Adrenal gland (tissue), 12 donors: ENCODE data around the gene ACTL7B. TPM values are rescaled to one million over a fixed set of nuclear protein-coding genes. Genes with fewer than 3 reads are reported as not detected.
"Not testable (repeated sequence)": the region's sequence is repeated elsewhere in the genome, so short reads cannot be mapped to it uniquely, and the experiment has no call there.

Source experiments
- DNase-seq, 7 donors: peaks; one replicate each; pipeline ENCODE4 v3.0.0-alpha.2; 2019 to 2020
- H3K27ac ChIP-seq, 5 donors: fragments of 200-600 bp; sonication (generic) in 4 of 5; 1 replicate in 3 of 5; 2 replicates in 2 of 5; pipeline versions ENCODE4 v1.5.1 to v1.8.0; 2016 to 2020; ENCODE audit warnings: mild to moderate bottlenecking in 1 of 5
- H3K27me3 ChIP-seq: fragments of 200-600 bp; 2 replicates; pipeline ENCODE4 v1.8.0; 2021
- H3K36me3 ChIP-seq, 2 donors: fragments of 200-600 bp; replicated peaks in 1 of 2; 1 replicate in 1 of 2; 2 replicates in 1 of 2; pipeline versions ENCODE4 v1.5.1 to v1.8.0; 2018 to 2022
- H3K4me1 ChIP-seq, 2 donors: fragments of 200-600 bp; replicated peaks in 1 of 2; 1 replicate in 1 of 2; 2 replicates in 1 of 2; pipeline versions ENCODE4 v1.5.1 to v1.8.0; 2018 to 2021
- H3K4me3 ChIP-seq, 4 donors: fragments of 200-600 bp; sonication (generic) in 3 of 4; one replicate each; pipeline ENCODE4 v1.5.1; 2016 to 2018
- H3K9me3 ChIP-seq, 3 donors: fragments of 200-600 bp; sonication (generic) in 1 of 3; replicated peaks in 1 of 3; 1 replicate in 2 of 3; 2 replicates in 1 of 3; pipeline versions ENCODE4 v1.5.1 to v1.8.0; 2016 to 2021
- POLR2A ChIP-seq, 2 donors: fragments of 450-650 bp; IDR thresholded peaks; one replicate each; pipeline ENCODE4 v1.6.1; 2017; ENCODE audit warnings: antibody characterized with exemption in 2 of 2, mild to moderate bottlenecking in 2 of 2, moderate library complexity in 1 of 2
- WGBS, 4 donors: extraction: QIAGEN DNeasy Blood & Tissue Kit in 2 of 4; methylation state at CpG; one replicate each; pipeline versions ENCODE4 v1.1.5 to v1.1.7; 2013 to 2017; 5-methylcytosine and 5-hydroxymethylcytosine counted together
- intact Hi-C, 2 donors: fragments of 100-400 bp; cut with DNase I; formaldehyde crosslinking; loops; one replicate each; pipeline versions ENCODE4 v1.14.1 to v1.15.0; 2022 to 2023
- polyA plus RNA-seq, 3 donors: library from polyadenylated mRNA; stranded (reverse); fragments of 200-250 nt in 2 of 3; fragments of 350-450 nt in 1 of 3; fragmentation: Illumina TruSeq in 1 of 3; extraction: RNeasy Lipid Tissue Mini Kit (QIAGEN cat#74804) in 1 of 3; gene quantifications; one replicate each; pipeline ENCODE4 v1.2.3, GENCODE V29; 2013 to 2014
- total RNA-seq, 9 donors: library from RNA; depleted of rRNA in 4 of 9; stranded (reverse); fragments of >200 nt in 4 of 9; fragments of 120-200 nt in 1 of 9; fragmentation: NEBNext Ultra II Directional in 1 of 9; extraction: Animal tissue kit (Norgen Biotek cat#: 25700) in 1 of 9; gene quantifications; one replicate each; pipeline versions ENCODE4 v1.1.0 to v1.2.4, GENCODE V29; 2013 to 2023
- TF ChIP-seq, protein P1 (sequence below), 6 experiments: fragments of 450-650 bp in 4 of 6; fragments of 200-600 bp in 2 of 6; sonication (generic) in 1 of 6; IDR thresholded peaks; 1 replicate in 5 of 6; 2 replicates in 1 of 6; pipeline versions ENCODE4 v1.5.1 to v1.8.0; 2016 to 2021; ENCODE audit warnings: antibody characterized with exemption in 6 of 6, mild to moderate bottlenecking in 2 of 6, moderate library complexity in 1 of 6
- donor health status: healthy with polysubstance abuse.
- donor health status: Bipolar disorder and iron deficiency.
- donor health status: DM: yes; HTN: yes; CAD: no.
- donor health status: DM: no; HTN: no; CAD: no.
- donor health status: DM: no; HTN: no; CAD: no.
- donor health status: DM: yes; HTN: yes; CAD: no.

Gene ACTL7B
- total and polyA plus RNA-seq, 12 donors: 0.12 to 0.95 (median 0.27) TPM; not detected in 4

DNA sequence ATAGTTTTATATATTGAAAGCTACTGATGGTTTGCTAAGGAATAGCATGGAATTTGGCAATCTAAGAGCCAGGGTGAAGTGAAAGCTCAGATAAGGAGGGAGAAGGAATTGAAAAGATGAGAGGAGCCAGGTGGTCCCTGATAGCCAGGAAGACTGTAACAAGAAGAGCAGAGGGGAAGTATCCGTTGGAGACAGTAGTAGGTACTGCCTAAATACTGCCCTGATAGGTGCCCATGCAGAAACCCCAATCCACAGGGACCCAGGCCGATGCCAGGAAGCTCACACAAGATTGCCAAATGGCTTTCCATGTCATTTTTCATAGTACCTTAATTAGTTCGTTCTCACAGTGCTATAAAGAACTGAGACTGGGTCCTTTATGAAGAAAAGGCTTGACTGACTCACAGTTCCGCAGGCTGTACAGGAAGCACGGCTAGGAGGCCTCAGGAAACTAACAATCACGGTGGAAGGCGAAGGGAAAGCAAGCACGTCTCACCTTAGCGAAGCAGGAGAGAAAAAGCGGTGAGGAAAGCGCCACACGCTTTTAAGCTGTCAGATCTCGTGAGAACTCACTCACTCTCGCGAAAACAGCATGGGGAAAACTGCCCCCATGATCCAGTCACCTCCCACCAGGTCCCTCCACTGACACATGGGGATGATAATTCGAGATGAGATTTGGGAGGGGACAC lies 13.0 kb downstream of the ACTL7B start:
- no peaks in the 10 kb centered on the region for H3K9me3 ChIP-seq
- H3K27ac ChIP-seq: no peak overlapping the region
- no peaks in the 10 kb centered on the region for H3K27me3 ChIP-seq
- WGBS, 4 donors: 64 to 84% (median 73%) methylated on average over 16 of the region's 16 CpGs
- TF ChIP-seq, protein P1, sequence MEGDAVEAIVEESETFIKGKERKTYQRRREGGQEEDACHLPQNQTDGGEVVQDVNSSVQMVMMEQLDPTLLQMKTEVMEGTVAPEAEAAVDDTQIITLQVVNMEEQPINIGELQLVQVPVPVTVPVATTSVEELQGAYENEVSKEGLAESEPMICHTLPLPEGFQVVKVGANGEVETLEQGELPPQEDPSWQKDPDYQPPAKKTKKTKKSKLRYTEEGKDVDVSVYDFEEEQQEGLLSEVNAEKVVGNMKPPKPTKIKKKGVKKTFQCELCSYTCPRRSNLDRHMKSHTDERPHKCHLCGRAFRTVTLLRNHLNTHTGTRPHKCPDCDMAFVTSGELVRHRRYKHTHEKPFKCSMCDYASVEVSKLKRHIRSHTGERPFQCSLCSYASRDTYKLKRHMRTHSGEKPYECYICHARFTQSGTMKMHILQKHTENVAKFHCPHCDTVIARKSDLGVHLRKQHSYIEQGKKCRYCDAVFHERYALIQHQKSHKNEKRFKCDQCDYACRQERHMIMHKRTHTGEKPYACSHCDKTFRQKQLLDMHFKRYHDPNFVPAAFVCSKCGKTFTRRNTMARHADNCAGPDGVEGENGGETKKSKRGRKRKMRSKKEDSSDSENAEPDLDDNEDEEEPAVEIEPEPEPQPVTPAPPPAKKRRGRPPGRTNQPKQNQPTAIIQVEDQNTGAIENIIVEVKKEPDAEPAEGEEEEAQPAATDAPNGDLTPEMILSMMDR (IDR thresholded peaks at IDR 0.05): no peak
- TF ChIP-seq POLR2A (IDR thresholded peaks at IDR 0.05): no peak
- H3K4me1 ChIP-seq: no peaks in the 10 kb centered on the region
- no peak overlapping the region for H3K4me3 ChIP-seq
- no peak for DNase-seq
- H3K36me3 ChIP-seq: no peaks in the 10 kb centered on the region
- intact Hi-C loops: no loop called here

DNA sequence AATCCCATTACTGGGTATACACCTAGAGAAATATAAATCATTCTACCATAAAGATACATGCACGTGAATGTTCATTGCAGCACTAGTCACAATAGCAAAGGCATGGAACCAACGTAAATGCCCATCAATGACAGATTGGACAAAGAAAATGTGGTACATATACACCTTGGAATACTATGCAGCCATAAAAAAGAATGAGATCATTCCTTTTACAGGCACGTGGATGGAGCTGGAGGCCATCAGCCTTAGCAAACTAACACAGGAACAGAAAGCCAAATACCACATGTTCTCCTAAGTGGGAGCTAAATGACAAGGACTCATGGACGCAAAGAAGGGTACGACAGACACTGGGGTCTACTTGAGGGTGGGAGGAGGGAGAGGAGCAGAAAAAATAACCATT lies 16.2 kb downstream of the ACTL7B start:
- intact Hi-C loops, DNase-seq, H3K27ac ChIP-seq, H3K9me3 ChIP-seq, H3K4me1 ChIP-seq, H3K36me3 ChIP-seq, H3K4me3 ChIP-seq, H3K27me3 ChIP-seq: not testable (repeated sequence)
- 80 to 91% (median 86%) methylated on average over 5 of the region's 5 CpGs for WGBS, 4 donors

DNA sequence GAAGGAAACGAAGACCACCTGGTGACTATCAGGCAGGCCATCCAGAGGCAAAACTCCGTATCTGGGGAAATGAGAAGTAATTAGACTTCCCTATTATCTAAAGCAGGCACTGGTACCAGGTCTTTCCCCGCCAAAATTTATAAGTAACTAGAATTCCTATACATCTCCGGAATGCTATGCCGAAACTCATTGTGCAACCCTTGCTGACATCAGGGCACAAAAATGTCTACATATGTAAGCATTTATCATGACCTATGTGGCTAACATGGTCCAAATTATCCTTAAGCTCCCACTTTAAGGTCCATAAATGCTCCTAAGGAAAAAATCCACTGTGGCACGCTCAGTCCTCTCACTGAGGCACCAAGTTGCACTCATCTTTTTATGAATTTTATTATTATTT lies 17.8 kb downstream of the ACTL7B start:
- no peak overlapping the region for H3K27ac ChIP-seq
- intact Hi-C loops: no loop called here

DNA sequence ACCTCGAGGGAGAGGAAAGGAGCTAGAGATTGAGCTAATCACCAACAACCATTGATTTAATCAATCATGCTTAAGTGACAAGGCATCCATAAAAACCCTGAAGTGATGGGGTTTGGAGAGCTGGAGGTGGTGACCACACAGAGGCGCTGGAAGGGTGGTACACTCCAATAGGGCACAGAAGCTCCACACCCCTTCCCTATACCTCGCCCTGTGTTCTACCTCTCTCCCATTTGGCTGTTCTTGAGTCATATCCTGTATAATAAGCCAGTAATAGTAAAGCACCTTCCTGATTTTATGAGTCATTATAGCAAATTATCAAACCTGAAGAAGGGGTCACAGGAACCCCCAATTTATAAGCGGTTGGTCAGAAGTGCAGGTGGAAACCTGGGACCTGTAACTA lies 18.3 kb downstream of the ACTL7B start:
- intact Hi-C loops: no loop called here
- no peaks in the 10 kb centered on the region for H3K27me3 ChIP-seq
- H3K27ac ChIP-seq: no peak overlapping the region
- DNase-seq: no peak
- no peak overlapping the region for H3K4me3 ChIP-seq
- no peaks in the 10 kb centered on the region for H3K36me3 ChIP-seq
- H3K9me3 ChIP-seq: no peaks in the 10 kb centered on the region
- WGBS, 4 donors: 77 to 87% (median 80%) methylated on average over 4 of the region's 4 CpGs
- TF ChIP-seq, protein P1 (IDR thresholded peaks at IDR 0.05): no peak
- TF ChIP-seq POLR2A (IDR thresholded peaks at IDR 0.05): no peak
- no peaks in the 10 kb centered on the region for H3K4me1 ChIP-seq

More for the DNA sequence above, 17.8 kb downstream of the ACTL7B start:
- TF ChIP-seq, protein P1 (IDR thresholded peaks at IDR 0.05): no peak
- no peak for TF ChIP-seq POLR2A (IDR thresholded peaks at IDR 0.05)
- no peak for DNase-seq
- Histone ChIP-seq H3K4me1 (no peaks in the 10 kb centered on the region), H3K27me3 (no peaks in the 10 kb centered on the region), H3K36me3 (no peaks in the 10 kb centered on the region), H3K9me3 (no peaks in the 10 kb centered on the region), H3K4me3 (no peak overlapping the region)
- 79 to 89% (median 88%) methylated on average over 6 of the region's 6 CpGs for WGBS, 4 donors

DNA sequence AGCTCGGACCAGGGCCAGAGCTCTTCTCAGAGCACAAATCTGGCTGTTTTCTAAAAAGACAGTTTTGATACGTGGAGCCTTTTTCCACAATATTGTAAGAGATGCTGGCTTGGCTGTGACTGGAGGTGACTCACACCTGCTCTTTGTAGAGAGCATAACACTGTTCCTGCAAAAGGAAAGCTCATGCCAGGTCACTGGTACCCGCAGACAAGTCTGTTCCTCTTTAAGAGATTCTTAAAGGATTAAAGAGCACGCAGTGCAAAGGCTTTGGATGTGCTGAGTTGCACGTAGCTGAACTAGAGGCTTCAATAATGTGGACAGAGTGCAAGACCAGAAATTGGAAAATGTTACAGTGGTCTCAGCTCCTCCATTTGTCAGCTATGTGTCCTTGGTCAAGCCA lies 19.0 kb downstream of the ACTL7B start:
- no peak overlapping the region for H3K27ac ChIP-seq
- no peak overlapping the region for H3K4me3 ChIP-seq
- WGBS, 4 donors: 53 to 61% (median 56%) methylated on average over 5 of the region's 5 CpGs
- H3K9me3 ChIP-seq: no peaks in the 10 kb centered on the region
- no peaks in the 10 kb centered on the region for H3K36me3 ChIP-seq
- TF ChIP-seq POLR2A (IDR thresholded peaks at IDR 0.05): no peak
- TF ChIP-seq, protein P1 (IDR thresholded peaks at IDR 0.05): no peak
- intact Hi-C loops: no loop called here
- no peak for DNase-seq
- no peaks in the 10 kb centered on the region for H3K4me1 ChIP-seq
- H3K27me3 ChIP-seq: no peaks in the 10 kb centered on the region
